Activated T-helper 1 cell treated with anti-CD3 and anti-CD28 coated beads, Interleukin-2, amount 50 U/mL, for 16 hours (primary cell): ENCODE measurements around the gene DHX58.

Experiments
- DNase-seq, 2 donors: peaks; one replicate each; pipeline ENCODE4 v3.0.0-alpha.2; 2020; ENCODE audit warnings: low read depth in 1 of 2, low spot score in 1 of 2

Gene DHX58

GRCh38 chr17:42111265-42111636 is 1.3 kb downstream of the DHX58 start:
- no peak for DNase-seq

DNA sequence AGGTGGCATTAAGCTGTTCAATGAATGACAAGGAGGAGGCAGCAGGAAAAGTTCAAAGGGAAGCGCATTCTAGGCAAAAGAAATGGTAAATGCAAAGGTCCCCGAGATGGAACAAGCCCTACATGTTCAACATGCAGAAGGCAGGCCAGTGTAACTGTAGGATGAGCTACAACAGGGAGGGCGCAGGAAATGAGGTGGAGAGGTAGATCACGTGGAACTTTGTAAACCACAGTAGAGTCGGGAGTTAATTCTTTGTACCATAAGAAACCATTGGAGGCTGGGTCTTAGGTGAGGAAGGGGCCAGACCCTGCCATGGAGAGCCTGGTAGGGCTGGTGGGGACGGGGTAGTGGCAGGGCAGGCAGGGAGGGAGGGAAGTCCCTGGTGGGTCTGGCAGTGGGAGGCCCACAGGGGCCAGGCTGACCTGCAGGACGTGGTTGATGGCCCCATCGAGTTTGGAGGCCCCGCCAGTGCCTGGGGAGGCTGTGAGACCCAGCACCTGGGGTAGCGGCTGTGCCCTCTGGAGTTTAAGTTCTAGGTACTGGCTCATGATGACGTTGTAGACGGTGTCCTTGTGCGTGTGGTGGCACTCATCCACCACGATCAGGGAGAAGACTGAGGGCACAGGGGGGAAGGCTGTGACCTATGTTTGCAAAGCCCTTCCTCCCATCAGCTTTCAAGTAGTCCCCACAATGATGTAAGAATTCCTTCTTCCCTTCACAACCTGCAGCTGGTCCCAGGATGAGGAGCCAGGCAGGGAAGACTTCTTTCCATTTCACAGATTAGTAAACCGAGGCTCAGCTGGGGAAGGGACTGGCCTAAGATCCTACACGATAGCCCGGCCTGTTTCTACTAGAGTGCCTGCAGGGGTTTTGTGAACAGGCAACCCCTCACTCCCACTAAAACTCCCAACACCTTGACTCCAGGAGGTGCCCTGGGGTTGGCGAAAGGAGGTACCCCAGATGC is 1.9 kb downstream of the DHX58 start:
- no peak for DNase-seq

- DNase-seq = no peak
These were observed 3.4 kb downstream of the DHX58 start for GRCh38 chr17:42109086-42109485.

DNA sequence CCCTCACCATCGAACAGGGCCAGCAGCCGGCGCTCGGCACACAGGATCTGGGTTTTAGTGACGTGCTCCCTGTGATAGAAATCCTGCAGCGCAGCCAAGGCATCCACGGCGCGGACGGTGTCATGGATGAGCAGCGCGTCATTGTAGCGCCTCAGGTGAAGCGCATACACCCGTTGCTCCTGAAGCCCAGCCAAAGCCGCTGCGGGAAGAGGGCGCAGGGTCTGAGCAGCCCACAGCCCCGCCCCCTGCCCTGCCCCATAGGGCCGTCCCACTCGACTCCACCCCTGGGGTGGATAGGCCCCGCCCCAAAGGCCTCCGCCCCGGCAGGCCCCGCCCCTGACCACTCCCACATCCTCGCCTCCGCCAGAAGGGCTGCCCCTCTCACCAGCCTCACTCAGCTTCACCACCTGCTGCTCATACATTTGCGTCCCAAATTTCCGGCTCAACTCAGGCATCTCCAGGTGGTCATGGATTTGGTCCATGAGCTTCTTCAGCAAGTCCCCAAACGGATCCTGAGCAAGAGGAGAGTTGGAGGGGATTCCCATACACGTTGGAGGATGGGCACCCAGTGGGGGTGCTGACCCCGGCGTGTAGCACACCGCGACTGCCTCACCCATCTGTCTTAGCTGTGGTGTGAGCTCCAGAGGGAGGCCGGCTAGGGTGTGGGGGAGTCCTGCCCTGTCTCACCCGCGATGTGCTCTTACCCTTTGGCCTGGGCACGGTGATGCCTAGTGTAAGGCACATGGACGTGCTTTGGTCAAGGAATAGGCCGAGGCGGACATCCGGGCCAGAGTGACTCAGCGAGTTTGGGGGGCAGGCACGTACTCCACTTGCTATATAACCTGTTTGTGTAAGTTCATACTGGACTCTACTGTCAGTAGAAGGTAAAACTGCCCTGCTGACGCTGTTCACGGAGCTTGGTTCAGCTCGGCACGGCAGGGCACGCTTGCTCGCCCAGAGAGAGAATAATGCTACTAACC is 4.6 kb downstream of the DHX58 start:
- DNase-seq = peak; percentile 85 to 92

- DNase-seq = no peak
These were observed 5.4 kb downstream of the DHX58 start for GRCh38 chr17:42107124-42107523.

- DNase-seq = no peak
These were observed 6.5 kb downstream of the DHX58 start for GRCh38 chr17:42106009-42106408.

DNA sequence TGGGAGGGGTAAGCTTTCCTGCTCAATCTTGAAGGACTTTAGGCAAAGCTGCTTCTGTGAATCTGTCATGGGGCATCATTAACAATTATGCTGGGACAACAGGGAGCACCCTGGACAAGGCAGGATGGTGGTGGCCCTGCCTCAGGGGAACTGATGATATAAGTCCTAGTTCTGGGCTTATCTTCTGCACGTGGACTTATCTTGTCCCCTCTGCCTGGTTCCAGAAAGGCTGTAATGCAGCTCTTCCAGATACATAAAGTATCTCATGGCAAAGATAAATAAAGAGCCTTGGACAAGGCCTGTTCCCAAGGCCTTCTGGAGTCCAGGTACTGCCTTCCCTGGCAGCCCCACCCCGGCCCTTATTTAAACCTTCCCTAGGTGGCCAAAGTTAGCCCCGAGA is 8.2 kb downstream of the DHX58 start:
- DNase-seq = no peak

GRCh38 chr17:42103221-42103954 is 9.1 kb downstream of the DHX58 start:
- DNase-seq = no peak

DNA sequence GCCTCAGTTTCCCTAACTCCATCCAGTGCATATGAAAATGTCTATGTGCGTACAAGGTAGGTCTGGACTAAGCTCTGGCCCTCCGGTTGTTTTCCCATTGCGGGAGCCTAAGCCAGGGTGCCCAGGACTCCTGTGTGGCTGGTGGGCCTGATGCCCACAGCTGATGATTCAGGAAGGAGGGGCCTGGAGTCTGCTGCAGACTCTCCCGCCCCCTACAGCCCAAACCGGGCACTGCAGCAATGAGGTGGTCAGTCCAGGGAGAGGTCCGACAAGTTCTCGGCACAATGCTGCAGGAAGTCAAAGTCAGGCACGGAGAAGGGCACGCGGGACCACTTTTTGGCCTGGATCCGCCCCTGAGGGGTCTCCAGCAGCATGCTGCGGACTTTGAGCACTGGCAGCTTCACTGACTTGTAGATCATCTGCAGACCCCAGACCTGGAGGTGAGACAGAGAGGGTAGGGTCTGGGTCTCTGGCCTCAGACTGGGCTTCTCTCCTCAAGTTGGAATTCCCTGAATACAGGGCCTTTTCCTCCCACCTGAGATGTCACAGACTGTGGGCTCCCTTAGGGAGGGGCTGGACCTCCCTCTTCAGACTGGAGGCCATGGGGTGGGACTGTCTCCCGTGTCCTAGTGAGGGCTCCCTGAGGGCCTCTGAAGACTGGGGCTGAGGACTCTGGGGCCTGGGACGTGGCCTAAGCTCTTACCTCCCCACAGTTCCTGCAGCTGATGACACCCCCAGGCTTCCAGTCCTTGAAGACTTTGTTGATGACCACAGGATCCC is 10.8 kb downstream of the DHX58 start:
- peak; percentile 37 to 48 for DNase-seq

DNA sequence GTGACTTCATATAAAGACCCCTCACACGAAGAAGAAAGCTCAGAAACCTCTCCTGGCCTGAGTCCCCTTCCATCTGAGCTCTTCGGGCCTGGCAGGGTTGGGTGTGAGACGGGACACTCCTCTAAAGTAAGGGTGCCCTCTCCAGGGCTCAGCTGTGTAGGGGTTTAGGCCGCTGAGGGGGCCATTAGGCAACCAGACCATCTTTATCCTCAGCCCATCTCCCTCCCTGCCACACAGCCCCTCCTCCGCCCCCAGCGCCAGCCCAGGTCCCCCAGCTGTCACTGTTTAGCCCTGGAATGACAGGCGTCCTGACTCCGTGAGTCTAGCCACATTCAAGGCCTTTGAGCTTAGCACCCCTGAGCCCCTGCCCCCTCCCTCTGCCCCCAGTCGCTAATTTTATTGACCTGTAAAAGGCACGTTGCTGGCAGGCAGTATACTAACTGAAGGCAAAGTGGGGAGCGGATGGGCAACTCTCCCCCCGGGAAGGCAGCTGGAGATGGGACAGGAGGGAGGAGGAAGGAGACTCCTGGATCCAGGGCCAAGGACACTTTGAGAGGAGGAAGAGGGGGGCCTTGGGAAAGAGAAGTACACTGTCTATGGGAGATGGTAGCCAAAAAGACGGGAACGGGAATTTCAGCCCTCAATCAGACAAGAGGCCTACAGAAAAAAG is 13.6 kb downstream of the DHX58 start:
- DNase-seq = no peak

GRCh38 chr17:42097691-42098631 is 14.6 kb downstream of the DHX58 start, which contains the start of gene ZNF385C:
Gene ZNF385C (minus strand): TSS chr17:42098473. CDS start chr17:42063056, 35,417 bp downstream.
- peak in 1 of 2 donors; percentile 30 for DNase-seq

GRCh38 chr17:42096360-42097111 is 16.0 kb downstream of the DHX58 start:
- no peak for DNase-seq

- no peak for DNase-seq
These were observed 18.0 kb downstream of the DHX58 start for GRCh38 chr17:42094375-42095069.

DNA sequence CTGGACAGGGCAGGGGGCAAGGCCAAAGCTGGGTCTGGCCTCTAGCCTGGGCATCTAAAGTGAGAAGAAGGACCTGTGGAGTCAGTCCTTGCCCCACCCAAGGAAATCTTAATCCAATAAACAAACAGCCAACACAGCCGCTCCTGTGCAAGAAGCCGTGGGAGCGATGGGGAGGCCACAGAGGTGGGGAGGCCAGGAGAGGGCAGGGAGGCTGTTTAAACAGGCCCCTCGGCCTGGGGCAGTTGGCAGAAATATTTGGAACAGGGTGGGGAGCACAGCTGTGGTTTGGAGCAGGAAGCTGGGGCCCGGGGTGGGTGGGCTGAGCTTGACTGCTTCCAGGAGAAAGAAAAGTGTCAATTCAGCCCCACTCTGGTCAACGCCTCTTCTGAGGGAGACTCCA is 19.6 kb downstream of the DHX58 start:
- DNase-seq = no peak

- no peak for DNase-seq
These were observed 21.3 kb downstream of the DHX58 start for GRCh38 chr17:42090964-42091790.

DNA sequence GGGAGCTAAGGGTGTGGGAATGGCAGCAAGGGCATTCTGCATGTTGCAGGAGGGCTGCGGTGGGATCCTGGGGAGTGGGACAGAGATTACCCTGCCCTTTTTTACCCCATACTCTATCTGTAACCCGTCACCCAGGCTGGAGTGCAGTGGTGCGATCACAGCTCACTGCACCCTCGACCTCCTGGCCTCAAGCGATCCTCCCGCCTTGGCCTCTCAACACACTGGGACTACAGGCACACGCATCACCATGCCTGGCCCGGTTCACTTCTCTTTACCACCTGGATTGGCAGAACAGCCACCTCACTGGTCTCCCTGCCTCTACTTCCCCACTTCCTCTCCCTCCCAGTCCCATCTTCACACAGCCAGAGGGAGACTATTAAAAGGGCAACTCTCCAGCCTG is 23.8 kb downstream of the DHX58 start:
- no peak for DNase-seq
